ENCODE measurements around the gene LONP2.

DNA sequence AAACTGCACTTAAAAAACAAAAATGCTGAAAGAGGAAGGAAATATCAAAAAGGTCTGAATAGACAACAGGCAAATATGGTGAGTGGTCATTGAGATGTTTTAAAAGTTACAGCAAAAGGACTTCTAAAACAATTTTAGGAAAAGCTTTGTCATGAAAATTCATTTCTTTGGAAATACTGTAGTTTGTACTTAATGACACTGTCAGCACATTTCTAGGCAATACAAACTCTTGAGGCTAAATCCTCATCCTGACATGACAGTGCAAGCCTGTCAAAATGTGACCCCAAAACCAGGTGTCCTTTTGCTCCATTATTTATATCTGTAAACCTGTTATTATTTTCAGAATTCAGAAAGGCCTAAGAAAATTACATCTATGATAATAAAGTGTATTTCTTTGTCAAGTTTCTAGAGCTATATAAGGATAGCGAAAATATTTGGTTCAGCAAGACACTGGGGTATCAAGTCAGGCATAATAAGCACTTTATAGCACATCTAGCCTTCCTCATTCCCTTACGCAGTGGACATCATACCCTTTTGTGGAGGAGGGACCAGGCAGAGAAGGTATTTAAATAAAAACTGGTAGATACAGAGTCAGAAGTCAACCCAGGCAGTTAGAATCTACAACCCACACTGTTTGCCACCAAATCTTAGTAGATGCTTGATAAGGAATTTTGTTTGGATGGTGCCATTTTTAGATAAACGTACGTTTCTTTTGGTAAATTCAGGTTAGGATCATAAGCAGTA, 112.7 kb downstream of the LONP2 start:
- TF ChIP-seq, protein P1, sequence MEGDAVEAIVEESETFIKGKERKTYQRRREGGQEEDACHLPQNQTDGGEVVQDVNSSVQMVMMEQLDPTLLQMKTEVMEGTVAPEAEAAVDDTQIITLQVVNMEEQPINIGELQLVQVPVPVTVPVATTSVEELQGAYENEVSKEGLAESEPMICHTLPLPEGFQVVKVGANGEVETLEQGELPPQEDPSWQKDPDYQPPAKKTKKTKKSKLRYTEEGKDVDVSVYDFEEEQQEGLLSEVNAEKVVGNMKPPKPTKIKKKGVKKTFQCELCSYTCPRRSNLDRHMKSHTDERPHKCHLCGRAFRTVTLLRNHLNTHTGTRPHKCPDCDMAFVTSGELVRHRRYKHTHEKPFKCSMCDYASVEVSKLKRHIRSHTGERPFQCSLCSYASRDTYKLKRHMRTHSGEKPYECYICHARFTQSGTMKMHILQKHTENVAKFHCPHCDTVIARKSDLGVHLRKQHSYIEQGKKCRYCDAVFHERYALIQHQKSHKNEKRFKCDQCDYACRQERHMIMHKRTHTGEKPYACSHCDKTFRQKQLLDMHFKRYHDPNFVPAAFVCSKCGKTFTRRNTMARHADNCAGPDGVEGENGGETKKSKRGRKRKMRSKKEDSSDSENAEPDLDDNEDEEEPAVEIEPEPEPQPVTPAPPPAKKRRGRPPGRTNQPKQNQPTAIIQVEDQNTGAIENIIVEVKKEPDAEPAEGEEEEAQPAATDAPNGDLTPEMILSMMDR (conservative IDR thresholded peaks at IDR 0.05) = no peak
- no peak for TF ChIP-seq ZFX (IDR thresholded peaks at IDR 0.05)
